RPMI7951 (cell line): ENCODE data around the gene GYS1. TPM values are rescaled to one million over a fixed set of nuclear protein-coding genes. Genes with fewer than 3 reads are reported as not detected.

Experiments
- DNase-seq: peaks from one replicate; pipeline ENCODE4 v3.0.0-alpha.2; 2012; ENCODE audit warnings: low read depth
- total RNA-seq: library from RNA; depleted of rRNA; stranded (reverse); fragments of >200 nt; shearing (Covaris generic); gene quantifications from 2 replicates; pipeline ENCODE4 v1.2.3, GENCODE V29; 2014

Gene GYS1
- total RNA-seq, 1 experiment from 2014 or later, result 60.1 TPM

GRCh38 chr19:49017666-49018351 lies 24.7 kb upstream of the GYS1 start:
- DNase-seq, result peak; percentile 55

DNA sequence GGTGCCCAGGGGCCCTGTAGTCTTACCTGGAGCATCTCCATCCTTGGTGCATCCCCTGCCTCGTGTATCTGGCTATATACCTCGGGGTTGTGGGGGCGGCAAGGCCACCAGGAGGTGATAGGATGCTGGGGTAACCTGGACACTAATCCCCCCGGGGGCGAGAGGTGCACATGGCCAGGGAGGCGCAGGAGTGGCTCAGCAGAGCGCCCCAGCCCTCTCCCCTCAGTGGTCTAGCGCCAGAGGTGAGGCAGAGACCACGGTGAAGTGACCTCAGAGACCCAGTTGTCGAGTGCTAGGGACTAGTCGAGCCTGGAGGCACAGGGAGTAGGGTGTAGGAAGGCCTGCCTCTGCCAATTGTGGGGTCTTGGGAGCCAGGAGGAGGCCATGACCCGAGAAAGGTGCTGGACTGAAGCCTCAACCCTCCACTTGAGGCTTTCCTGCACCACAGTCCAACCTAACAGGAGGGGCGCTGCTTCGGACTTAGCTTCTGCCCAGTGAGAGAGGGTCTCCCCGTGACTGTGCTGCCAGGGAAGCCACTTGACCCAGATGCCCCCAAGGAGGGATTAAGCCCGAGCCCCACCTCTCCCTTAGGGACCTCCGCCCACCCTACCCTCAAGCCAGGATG lies 24.0 kb upstream of the GYS1 start, which contains the start of gene LHB:
LHB (minus strand) TSS at position 51 of the 625 bp plus-strand sequence; CDS start at position 41, 10 bp downstream.
- DNase-seq, result no peak

- DNase-seq, result no peak
Observed at GRCh38 chr19:49016067-49016839, 23.1 kb upstream of the GYS1 start.

GRCh38 chr19:49014870-49015255 lies 21.8 kb upstream of the GYS1 start:
- no peak for DNase-seq

GRCh38 chr19:49014123-49014869 lies 21.2 kb upstream of the GYS1 start:
- peak; percentile 23 for DNase-seq

DNA sequence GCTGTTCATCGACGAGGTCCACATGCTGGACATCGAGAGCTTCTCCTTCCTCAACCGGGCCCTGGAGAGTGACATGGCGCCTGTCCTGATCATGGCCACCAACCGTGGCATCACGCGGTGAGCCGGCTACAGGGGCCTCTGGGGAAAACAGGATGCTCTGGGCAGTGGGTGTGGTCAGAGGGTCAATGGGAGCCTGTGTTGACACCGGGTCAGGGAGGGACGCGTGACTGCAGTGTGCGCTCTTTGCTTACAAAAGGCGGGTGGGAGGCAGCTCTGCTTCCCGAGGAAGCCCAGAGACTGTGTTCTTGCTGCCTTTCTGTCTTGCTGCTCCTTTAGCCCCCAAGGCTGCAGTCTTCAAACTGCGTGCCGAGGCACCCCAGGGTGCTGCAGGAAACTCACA lies 18.1 kb upstream of the GYS1 start:
- no peak for DNase-seq

DNA sequence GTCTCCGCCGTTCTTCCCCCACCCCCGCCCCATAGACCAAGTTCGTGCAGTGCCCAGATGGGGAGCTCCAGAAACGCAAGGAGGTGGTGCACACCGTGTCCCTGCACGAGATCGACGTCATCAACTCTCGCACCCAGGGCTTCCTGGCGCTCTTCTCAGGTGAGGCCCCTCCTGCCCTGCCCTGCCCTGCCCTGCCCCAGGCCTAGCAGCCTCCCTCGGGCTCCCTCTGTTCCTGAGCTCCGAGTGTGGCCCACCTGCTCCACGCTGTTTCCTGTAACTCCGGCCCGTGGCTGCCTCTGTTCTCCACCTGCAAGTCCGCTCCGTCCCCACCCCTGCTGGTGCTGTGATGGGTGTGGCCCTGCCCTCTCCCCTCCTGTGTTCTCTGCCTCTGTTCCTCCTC lies 17.3 kb upstream of the GYS1 start:
- no peak for DNase-seq

DNA sequence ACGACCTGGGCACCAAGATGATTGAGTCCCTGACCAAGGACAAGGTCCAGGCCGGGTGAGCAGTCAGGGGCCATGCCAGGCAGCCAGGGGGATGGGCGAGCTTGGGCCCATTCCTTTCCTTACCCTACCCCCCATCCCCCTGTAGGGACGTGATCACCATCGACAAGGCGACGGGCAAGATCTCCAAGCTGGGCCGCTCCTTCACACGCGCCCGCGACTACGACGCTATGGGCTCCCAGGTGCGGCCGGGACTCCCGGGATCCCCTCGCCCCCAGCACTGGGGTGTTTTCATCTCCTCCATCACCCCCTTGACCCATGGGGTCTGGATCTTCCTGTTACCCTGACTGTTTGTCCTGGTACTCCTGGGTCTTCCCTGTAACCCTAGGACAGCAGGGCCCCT lies 16.7 kb upstream of the GYS1 start:
- DNase-seq, result no peak

GRCh38 chr19:49006905-49007304 lies 13.8 kb upstream of the GYS1 start:
- DNase-seq, result no peak

GRCh38 chr19:49004964-49005614 lies 12.0 kb upstream of the GYS1 start:
- no peak for DNase-seq

- DNase-seq, result no peak
Observed at GRCh38 chr19:49004133-49004532, 11.0 kb upstream of the GYS1 start.

GRCh38 chr19:48999481-49000325 lies 6.6 kb upstream of the GYS1 start:
- peak; percentile 59 for DNase-seq

DNA sequence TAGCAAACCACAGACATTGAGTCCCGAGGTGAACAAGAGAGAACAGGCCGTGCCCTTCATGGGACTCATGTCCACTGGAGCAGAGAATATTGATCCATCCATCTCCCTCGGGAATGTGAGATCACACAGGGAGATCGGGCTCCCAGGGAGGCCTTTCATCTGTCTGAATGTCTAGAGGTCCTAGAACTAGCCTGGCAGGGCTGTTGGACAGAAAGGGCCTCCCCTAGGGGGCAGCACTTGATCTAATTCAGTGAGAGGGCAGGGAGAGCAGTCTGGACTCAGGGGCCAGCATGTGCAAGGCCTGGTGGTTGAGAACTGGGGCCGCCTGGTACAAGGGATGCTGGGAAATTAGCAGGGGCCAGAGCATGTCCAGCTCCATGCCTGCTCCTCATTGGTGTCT lies 4.9 kb upstream of the GYS1 start:
- peak; percentile 46 for DNase-seq

GRCh38 chr19:48994035-48994386 lies 902 bp upstream of the GYS1 start:
- DNase-seq, result no peak

DNA sequence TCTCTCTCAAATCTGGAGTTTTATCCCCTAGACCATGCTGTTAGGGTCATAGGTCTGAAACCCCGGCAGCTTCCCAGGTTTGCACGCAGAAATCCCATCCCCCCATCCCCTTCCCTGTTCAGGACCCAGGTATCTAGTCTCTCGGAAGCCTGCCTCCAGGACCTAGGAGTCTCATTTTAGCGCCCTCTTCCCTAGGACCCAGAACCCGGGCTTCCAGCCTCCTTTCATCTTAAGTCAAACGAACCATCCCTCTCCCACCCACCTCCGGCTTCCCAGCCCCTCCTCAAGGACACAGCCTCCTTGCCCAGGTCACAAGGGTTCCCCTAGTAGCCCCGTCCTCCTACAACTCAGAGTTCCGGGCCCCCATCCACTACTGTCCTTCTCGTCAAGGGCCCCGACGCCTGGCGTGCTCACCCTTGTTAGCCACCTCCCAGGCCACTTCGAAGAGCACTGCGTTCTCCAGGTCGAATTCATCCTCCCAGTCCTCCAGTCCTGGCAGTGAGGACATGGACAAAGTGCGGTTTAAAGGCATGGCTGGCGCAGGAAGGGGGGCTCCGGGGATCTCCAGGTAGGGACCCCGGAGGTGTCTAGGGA lies 431 bp downstream of the GYS1 start:
- no peak for DNase-seq

GRCh38 chr19:48991873-48992580 lies 1.1 kb downstream of the GYS1 start:
- peak; percentile 85 for DNase-seq

- no peak for DNase-seq
Observed at GRCh38 chr19:48991011-48991609, 2.0 kb downstream of the GYS1 start.

GRCh38 chr19:48990400-48990799 lies 2.7 kb downstream of the GYS1 start:
- DNase-seq, result no peak

GRCh38 chr19:48989701-48990291 lies 3.3 kb downstream of the GYS1 start:
- DNase-seq, result no peak
